BJ (cell line): Measurements from ENCODE around the gene NELL2. TPM values are rescaled to one million over a fixed set of nuclear protein-coding genes. Genes with fewer than 3 reads are reported as not detected.

Experiments
- CTCF ChIA-PET: fragments of 350-600 bp; formaldehyde crosslinking; extraction: SDS; loops from one replicate; lab custom pipeline; 2021; ENCODE audit warnings: antibody characterized with exemption, inconsistent platforms; lab: Yijun Ruan, JAX
- POLR2A ChIA-PET: fragments of 300-600 bp; sonication (Branson Sonifier 250); formaldehyde crosslinking; extraction: SDS; loops from one replicate; lab custom pipeline; 2021; ENCODE audit warnings: antibody characterized with exemption; lab: Charles Lee
- DNase-seq: peaks from one replicate; pipeline ENCODE4 v3.0.0-alpha.2; 2011; ENCODE audit warnings: low read depth
- H3K27me3 ChIP-seq: 2 replicates; pipeline ENCODE4 v1.6.0; 2011; ENCODE audit warnings: low read length; ENCODE audit not compliant: control insufficient read depth, insufficient read depth
- H3K36me3 ChIP-seq: 2 replicates; pipeline ENCODE4 v1.5.1; 2011; ENCODE audit warnings: low read length; ENCODE audit not compliant: control insufficient read depth, insufficient read depth
- H3K4me3 ChIP-seq: 2 replicates; pipeline ENCODE4 v1.5.1; 2011; ENCODE audit warnings: low read depth, mild to moderate bottlenecking, control low read depth, low read length
- polyA plus RNA-seq: library from polyadenylated mRNA; depleted of rRNA; stranded (reverse); fragments of >200 nt; gene quantifications from 2 replicates; pipeline ENCODE4 v1.2.3, GENCODE V29; 2011
- TF ChIP-seq, protein P1 (sequence below): IDR thresholded peaks from 2 replicates; pipeline ENCODE4 v1.5.1; 2011; ENCODE audit warnings: low read depth, mild to moderate bottlenecking, control low read depth, inconsistent platforms, low read length, moderate library complexity; ENCODE audit not compliant: insufficient read depth

Gene NELL2
- polyA plus RNA-seq, 1 experiment, result 0.23 TPM

DNA sequence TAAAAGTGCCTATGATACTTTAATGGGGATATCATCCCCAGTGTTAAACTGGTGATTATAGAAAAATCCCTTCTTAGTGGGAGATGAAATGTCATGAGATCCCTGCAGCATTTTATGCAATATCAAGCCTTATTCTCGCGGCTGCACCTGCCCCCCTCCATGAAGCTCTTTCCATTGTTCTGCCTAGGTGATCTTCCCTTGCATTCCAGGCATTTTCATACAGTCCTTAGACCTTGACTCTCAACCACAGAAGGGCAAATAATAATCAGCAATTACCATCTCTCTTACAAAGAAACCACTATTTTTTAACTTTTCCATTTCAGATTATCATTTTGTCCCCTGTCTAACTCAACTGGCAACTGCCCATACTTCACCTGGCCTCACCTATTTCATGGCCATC is 352.3 kb downstream of the NELL2 start:
- H3K36me3 ChIP-seq, result no peaks in the 10 kb centered on the region
- H3K4me3 ChIP-seq, result no peak overlapping the region
- DNase-seq, result no peak
- TF ChIP-seq, protein P1, sequence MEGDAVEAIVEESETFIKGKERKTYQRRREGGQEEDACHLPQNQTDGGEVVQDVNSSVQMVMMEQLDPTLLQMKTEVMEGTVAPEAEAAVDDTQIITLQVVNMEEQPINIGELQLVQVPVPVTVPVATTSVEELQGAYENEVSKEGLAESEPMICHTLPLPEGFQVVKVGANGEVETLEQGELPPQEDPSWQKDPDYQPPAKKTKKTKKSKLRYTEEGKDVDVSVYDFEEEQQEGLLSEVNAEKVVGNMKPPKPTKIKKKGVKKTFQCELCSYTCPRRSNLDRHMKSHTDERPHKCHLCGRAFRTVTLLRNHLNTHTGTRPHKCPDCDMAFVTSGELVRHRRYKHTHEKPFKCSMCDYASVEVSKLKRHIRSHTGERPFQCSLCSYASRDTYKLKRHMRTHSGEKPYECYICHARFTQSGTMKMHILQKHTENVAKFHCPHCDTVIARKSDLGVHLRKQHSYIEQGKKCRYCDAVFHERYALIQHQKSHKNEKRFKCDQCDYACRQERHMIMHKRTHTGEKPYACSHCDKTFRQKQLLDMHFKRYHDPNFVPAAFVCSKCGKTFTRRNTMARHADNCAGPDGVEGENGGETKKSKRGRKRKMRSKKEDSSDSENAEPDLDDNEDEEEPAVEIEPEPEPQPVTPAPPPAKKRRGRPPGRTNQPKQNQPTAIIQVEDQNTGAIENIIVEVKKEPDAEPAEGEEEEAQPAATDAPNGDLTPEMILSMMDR, result no peak
- ChIA-PET CTCF (no interaction called here), POLR2A (no interaction called here)
- no peaks in the 10 kb centered on the region for H3K27me3 ChIP-seq

DNA sequence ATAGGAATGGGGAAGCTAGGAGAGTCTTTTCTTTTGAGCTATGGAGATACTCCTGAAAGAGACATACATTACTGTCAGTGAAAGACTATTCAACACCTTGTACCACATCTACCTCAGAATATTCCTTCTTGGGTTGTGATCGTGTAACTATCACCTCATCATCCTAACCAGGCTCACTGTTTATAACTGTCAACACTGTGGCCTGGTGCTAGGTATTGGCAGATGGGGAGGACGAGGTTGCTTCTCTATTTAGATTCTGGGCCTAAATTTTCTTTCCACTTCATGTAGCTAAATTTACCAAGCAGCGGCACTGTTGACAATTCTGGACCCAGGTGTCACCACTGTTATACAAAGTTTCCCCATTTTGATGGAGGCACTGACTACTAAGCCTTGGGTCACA is 354.4 kb downstream of the NELL2 start:
- no peak overlapping the region for H3K4me3 ChIP-seq
- TF ChIP-seq, protein P1, result no peak
- H3K27me3 ChIP-seq, result no peaks in the 10 kb centered on the region
- DNase-seq, result no peak
- POLR2A ChIA-PET, result interaction anchor here (0.7 kb wide), 1 partner anchor 47 kb away, joined by 8 read pairs; no protein-coding TSS in a partner anchor
- CTCF ChIA-PET, result interaction anchor here (0.6 kb wide), 1 partner anchor 9 kb away, joined by 3 read pairs; no protein-coding TSS in a partner anchor
- no peaks in the 10 kb centered on the region for H3K36me3 ChIP-seq

DNA sequence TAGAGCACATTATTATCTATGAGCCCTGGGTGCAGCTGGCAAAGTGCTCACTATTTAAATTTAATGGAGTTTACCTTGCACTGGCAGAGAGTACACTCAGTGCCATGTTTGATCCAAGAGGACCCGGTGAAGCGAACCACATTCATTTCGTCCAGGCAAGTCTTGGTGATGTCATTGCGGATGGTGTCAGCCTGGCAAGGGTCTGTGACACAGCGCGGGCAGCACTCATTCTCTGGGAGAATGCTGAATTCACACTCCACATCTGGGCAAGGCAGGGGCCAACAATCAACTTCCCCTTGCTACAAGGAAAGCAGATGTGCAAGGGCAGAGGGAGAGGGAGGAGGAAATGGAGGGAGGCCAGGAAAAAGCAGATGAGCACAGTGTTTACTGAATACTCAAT is 356.2 kb downstream of the NELL2 start:
- ChIA-PET CTCF (no interaction called here), POLR2A (no interaction called here)
- no peak for DNase-seq
- Histone ChIP-seq H3K4me3 (no peak overlapping the region), H3K27me3 (no peaks in the 10 kb centered on the region), H3K36me3 (no peaks in the 10 kb centered on the region)
- TF ChIP-seq, protein P1, result no peak

DNA sequence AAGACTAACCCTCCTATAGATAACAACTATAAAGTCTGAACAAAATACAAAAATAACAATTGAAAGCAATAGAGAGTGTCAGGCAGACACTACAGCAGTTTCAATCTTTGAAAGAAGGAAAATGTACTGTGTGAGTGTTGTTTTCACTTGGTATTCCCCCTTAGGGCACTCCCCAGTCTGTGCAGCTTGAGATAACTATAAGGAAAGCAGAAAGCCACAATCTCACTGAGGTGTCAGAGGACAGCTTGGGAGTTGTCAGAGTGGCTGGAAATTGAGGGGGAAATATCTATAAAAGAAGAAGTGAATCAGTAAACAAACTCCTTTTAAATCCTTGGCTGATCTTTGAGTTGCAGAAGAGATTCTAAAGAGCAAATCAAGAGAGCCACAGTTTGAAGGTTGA is 364.8 kb downstream of the NELL2 start:
- no peak for DNase-seq
- Histone ChIP-seq H3K4me3 (no peak overlapping the region), H3K36me3 (no peaks in the 10 kb centered on the region), H3K27me3 (no peaks in the 10 kb centered on the region)
- TF ChIP-seq, protein P1, result no peak
- ChIA-PET CTCF (no interaction called here), POLR2A (no interaction called here)

DNA sequence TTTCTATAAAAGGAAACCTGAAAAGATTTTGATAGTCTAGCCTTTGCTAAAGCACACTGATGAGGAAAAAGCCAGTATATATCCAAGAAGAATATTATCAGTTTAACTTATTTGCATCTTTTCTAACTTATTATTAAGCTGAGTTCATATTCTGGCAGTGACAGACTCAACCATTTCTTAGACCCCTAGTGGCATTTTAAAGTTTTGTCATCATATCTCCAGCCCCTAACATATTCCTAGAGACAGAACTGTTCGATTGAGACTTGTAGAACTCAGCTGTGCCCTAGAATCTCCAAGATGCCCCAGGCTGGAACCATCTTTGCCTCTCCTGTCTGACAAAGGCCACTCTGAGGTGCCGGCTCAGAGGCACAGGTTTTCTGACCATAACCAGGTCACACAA is 365.6 kb downstream of the NELL2 start:
- no peaks in the 10 kb centered on the region for H3K27me3 ChIP-seq
- H3K4me3 ChIP-seq, result no peak overlapping the region
- POLR2A ChIA-PET, result no interaction called here
- TF ChIP-seq, protein P1, result no peak
- no peak for DNase-seq
- CTCF ChIA-PET, result no interaction called here
- no peaks in the 10 kb centered on the region for H3K36me3 ChIP-seq
